Naive thymus-derived CD4-positive, alpha-beta T cell (primary cell): ENCODE data around the gene KIF3C. TPM values are rescaled to one million over a fixed set of nuclear protein-coding genes. Genes with fewer than 3 reads are reported as not detected.

ENCODE experiments used
- polyA plus RNA-seq, 2 donors: library from polyadenylated mRNA; unstranded; fragments of 300-500 nt; fragmentation: Illumina TruSeq; gene quantifications; one replicate each; pipeline ENCODE4 v1.2.3, GENCODE V29; 2021
- total RNA-seq, 6 experiments: library from RNA in 5 of 6; stranded (reverse) in 5 of 6; gene quantifications; 1 replicate in 5 of 6; 2 replicates in 1 of 6; pipeline ENCODE4 v1.2.3 and lab custom pipeline; 2021 to 2026

Gene KIF3C
- total and polyA plus RNA-seq, 7 experiments from 2014 or later = 0.54 to 6.3 (median 4.7) TPM

Other genes starting within 250 kb of the KIF3C start
- gene ASXL2, start 104.0 kb downstream of the KIF3C start, total RNA-seq = 10 to 100 TPM; 29.2 to 62.1 (median 48.5) TPM
- gene ASXL2, start 104.0 kb downstream of the KIF3C start, polyA plus RNA-seq = 10 to 100 TPM; 11.6 to 15.0 TPM
- 100 to 1,000 TPM in 1 of 5 experiments, 10 to 100 TPM in 4; 25.6 to 108 (median 60.5) TPM for gene RAB10, start 51.6 kb upstream of the KIF3C start, total RNA-seq
- gene RAB10, start 51.6 kb upstream of the KIF3C start, polyA plus RNA-seq = 10 to 100 TPM; 56.1 to 73.2 TPM
- 1 to 10 TPM; 4.5 to 8.4 (median 4.9) TPM for gene GAREM2, start 190.6 kb upstream of the KIF3C start, total RNA-seq
- gene GAREM2, start 190.6 kb upstream of the KIF3C start, polyA plus RNA-seq = 1 to 10 TPM; 2.4 to 2.6 TPM